ENCODE data around the gene S100A9.

The S100A9 gene

DNA sequence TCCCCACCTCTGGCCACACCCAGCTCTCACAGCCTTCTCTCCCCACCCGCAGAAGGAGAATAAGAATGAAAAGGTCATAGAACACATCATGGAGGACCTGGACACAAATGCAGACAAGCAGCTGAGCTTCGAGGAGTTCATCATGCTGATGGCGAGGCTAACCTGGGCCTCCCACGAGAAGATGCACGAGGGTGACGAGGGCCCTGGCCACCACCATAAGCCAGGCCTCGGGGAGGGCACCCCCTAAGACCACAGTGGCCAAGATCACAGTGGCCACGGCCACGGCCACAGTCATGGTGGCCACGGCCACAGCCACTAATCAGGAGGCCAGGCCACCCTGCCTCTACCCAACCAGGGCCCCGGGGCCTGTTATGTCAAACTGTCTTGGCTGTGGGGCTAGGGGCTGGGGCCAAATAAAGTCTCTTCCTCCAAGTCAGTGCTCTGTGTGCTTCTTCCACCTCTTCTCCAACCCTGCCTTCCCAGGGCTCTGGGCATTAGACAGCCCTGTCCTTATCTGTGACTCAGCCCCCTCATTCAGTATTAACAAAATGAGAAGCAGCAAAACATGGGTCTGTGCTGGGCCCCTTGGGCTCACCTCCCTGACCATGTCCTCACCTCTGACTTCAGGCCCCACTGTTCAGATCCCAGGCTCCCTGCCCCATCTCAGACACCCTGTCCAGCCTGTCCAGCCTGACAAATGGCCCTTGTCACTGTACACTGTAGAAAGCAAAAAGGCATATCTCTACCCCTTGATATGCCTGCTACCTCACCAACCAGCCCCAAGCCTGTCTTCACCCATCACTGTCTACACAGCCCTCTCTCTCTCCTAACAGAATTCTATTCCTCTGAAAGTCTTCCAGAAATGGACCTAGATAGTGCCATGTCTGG is 3.2 kb downstream of the S100A9 start:
- Histone ChIP-seq H3F3A (ENCODE audit: control insufficient read depth, insufficient read depth) (no peaks in the 10 kb centered on the region), H3K27ac (ENCODE audit: low read depth, low read length) (no peak overlapping the region), H3K4me1 (ENCODE audit: control insufficient read depth, low read length) (no peaks in the 10 kb centered on the region), H3K79me2 (ENCODE audit: control insufficient read depth, low read length) (no peaks in the 10 kb centered on the region), H3K27me3 (ENCODE audit: control insufficient read depth, low read length) (peaks cover under 1% of the 10 kb centered on the region; the same call in 1 of the 2 replicates), H4K20me1 (ENCODE audit: control insufficient read depth, insufficient read depth, low read depth, low read length) (no peaks in the 10 kb centered on the region; the same call in 1 of the 2 replicates), H3K4me3 (ENCODE audit: low read length) (no peak overlapping the region), H3K9me3 (ENCODE audit: control insufficient read depth, insufficient read depth, low read length) (no peaks in the 10 kb centered on the region), H3K9me2 (replicated peaks; ENCODE audit: control insufficient read depth, low read length) (no peaks in the 10 kb centered on the region), H3K4me2 (ENCODE audit: low read length) (no peak overlapping the region), H3K36me3 (ENCODE audit: control insufficient read depth, low read length) (no peaks in the 10 kb centered on the region)
- TF ChIP-seq, protein P1, sequence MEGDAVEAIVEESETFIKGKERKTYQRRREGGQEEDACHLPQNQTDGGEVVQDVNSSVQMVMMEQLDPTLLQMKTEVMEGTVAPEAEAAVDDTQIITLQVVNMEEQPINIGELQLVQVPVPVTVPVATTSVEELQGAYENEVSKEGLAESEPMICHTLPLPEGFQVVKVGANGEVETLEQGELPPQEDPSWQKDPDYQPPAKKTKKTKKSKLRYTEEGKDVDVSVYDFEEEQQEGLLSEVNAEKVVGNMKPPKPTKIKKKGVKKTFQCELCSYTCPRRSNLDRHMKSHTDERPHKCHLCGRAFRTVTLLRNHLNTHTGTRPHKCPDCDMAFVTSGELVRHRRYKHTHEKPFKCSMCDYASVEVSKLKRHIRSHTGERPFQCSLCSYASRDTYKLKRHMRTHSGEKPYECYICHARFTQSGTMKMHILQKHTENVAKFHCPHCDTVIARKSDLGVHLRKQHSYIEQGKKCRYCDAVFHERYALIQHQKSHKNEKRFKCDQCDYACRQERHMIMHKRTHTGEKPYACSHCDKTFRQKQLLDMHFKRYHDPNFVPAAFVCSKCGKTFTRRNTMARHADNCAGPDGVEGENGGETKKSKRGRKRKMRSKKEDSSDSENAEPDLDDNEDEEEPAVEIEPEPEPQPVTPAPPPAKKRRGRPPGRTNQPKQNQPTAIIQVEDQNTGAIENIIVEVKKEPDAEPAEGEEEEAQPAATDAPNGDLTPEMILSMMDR (IDR thresholded peaks at IDR 0.05; ENCODE audit: low read depth, low read length, poor library complexity, severe bottlenecking) = no peak
- no peak for TF ChIP-seq EZH2phosphoT487 (IDR thresholded peaks at IDR 0.05; ENCODE audit: borderline replicate concordance, low read length)

DNA sequence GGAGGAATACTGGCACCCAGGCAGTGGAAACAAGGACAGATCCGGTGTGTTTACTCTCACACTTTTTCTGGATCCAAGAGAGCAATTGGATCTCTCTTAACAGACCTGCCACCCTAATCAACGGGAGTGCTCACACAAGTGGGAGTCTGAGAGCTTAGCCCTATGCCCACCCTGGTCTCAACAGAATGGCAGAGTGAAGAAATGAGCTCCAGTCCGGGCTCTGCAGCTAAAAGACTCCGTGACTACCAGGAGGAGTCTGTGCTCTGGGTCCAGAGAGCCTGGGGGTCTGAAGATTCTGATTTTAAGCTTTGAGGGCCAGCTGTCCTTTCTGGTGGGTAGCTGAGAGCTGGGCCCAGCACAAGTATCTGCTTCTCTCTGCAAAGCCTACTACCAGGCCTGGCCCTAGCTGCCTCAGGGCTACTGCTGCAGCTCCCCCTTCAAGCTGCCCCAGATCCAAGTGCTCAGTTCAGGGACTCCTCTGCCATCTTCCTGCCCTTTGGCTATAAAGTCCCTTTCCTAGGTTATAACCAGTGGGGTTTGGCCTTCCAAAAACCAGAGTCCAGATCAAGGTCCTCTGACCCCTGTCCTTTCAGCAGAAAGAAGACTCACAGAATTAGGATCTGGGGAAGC is 3.9 kb downstream of the S100A9 start:
- Histone ChIP-seq H3K27ac (ENCODE audit: low read depth, low read length) (no peak overlapping the region), H3K9me3 (ENCODE audit: control insufficient read depth, insufficient read depth, low read length) (no peaks in the 10 kb centered on the region), H4K20me1 (ENCODE audit: control insufficient read depth, insufficient read depth, low read depth, low read length) (no peaks in the 10 kb centered on the region; the same call in 1 of the 2 replicates), H3K4me2 (ENCODE audit: low read length) (no peak overlapping the region), H3K27me3 (ENCODE audit: control insufficient read depth, low read length) (peaks cover 8% of the 10 kb centered on the region), H3K36me3 (ENCODE audit: control insufficient read depth, low read length) (no peaks in the 10 kb centered on the region), H3F3A (ENCODE audit: control insufficient read depth, insufficient read depth) (no peaks in the 10 kb centered on the region), H3K9me2 (replicated peaks; ENCODE audit: control insufficient read depth, low read length) (no peaks in the 10 kb centered on the region), H3K79me2 (ENCODE audit: control insufficient read depth, low read length) (no peaks in the 10 kb centered on the region), H3K4me1 (ENCODE audit: control insufficient read depth, low read length) (no peaks in the 10 kb centered on the region), H3K4me3 (ENCODE audit: low read length) (no peak overlapping the region)
- TF ChIP-seq EZH2phosphoT487 (IDR thresholded peaks at IDR 0.05; ENCODE audit: borderline replicate concordance, low read length) = no peak
- TF ChIP-seq, protein P1 (IDR thresholded peaks at IDR 0.05; ENCODE audit: low read depth, low read length, poor library complexity, severe bottlenecking) = no peak

DNA sequence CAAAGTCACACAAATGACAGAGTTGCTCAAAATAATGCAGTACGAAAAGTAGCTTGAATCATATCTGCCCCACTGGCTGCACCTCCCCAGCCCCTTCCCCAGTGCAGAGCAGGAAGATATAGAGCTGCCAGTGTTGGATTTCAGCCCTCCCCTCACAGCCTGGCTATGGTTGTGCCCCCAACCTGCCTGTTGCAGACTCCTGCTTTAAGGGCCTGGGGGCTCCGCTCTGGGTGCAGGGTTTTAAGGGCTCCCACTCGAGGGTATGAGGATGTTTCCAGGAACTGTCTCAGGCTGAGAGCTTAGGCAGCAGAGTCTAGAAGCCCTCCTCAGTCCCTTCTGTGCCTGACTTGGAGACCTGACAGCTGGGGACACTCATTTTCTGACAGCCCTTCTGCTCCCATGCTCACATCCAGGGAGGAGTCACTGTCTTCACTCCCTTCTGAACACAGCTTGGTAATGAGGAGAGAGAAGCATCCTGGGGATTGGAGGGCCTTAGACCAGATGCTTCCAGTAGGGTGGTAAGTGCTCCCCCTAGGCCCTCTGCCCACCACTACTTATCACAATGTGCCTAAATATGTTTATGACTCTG is 4.6 kb downstream of the S100A9 start:
- no peaks in the 10 kb centered on the region for H3K79me2 ChIP-seq (ENCODE audit: control insufficient read depth, low read length)
- no peaks in the 10 kb centered on the region for H3K9me2 ChIP-seq (replicated peaks; ENCODE audit: control insufficient read depth, low read length)
- no peaks in the 10 kb centered on the region; the same call in 1 of the 2 replicates for H4K20me1 ChIP-seq (ENCODE audit: control insufficient read depth, insufficient read depth, low read depth, low read length)
- no peaks in the 10 kb centered on the region for H3K36me3 ChIP-seq (ENCODE audit: control insufficient read depth, low read length)
- no peak overlapping the region for H3K27ac ChIP-seq (ENCODE audit: low read depth, low read length)
- TF ChIP-seq, protein P1 (IDR thresholded peaks at IDR 0.05; ENCODE audit: low read depth, low read length, poor library complexity, severe bottlenecking) = no peak
- TF ChIP-seq EZH2phosphoT487 (IDR thresholded peaks at IDR 0.05; ENCODE audit: borderline replicate concordance, low read length) = no peak
- no peaks in the 10 kb centered on the region for H3F3A ChIP-seq (ENCODE audit: control insufficient read depth, insufficient read depth)
- no peaks in the 10 kb centered on the region for H3K4me1 ChIP-seq (ENCODE audit: control insufficient read depth, low read length)
- H3K27me3 ChIP-seq (ENCODE audit: control insufficient read depth, low read length) = peaks cover 11% of the 10 kb centered on the region
- no peaks in the 10 kb centered on the region for H3K9me3 ChIP-seq (ENCODE audit: control insufficient read depth, insufficient read depth, low read length)
- H3K4me2 ChIP-seq (ENCODE audit: low read length) = no peak overlapping the region
- H3K4me3 ChIP-seq (ENCODE audit: low read length) = no peak overlapping the region

Measured in DOHH2 (cell line).